ENCODE data around the gene ELF4.

The ELF4 gene

DNA sequence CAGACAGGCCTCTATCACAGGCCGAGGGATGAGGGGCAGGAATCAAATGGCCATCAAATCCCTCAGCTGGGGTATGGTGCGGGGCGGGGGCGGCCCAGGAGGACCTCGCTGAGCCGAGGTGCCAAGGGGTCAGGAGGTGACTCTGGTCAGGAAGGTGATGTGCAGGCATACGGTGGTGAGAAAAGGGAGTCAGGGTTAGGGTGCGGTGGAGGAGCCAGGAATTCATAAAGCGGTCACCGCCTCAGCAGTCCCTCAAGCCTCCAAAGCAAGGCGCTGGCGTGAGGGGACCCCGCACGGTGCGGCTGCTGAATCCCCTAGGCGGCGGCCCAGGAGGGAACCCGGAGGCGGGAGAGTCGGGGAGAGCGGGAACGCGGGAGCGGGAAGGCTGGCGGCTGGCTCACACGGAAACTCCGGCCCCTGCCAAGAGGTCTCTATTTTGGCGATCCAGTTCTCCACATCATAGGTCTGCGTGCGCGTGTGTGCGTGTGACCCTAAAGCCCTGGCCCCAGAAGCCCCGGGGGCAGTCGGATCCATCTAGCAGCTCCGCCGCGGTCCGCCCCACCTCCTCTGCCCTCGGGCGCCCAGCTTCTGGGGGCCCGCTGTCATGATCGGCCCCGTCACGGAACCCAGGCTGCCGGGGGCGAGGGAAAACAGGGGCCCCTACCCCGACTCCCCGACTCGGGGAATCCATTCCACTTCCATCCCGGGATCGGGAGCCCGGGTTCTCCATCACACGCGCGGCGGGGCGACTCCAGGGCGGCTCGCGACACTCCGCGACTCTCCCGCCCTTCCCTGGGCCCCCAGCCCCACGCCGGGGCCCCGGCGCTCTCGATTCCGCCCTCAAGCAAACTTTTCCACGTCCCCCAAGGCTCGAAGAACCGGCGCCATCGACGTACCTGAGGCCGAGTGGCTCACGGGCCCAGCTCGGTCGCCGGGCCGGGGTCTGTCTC, 593 bp downstream of the ELF4 start:
- Histone ChIP-seq H3K27ac (peak overlapping the region; percentile 54), H3K9ac (no peak overlapping the region)

DNA sequence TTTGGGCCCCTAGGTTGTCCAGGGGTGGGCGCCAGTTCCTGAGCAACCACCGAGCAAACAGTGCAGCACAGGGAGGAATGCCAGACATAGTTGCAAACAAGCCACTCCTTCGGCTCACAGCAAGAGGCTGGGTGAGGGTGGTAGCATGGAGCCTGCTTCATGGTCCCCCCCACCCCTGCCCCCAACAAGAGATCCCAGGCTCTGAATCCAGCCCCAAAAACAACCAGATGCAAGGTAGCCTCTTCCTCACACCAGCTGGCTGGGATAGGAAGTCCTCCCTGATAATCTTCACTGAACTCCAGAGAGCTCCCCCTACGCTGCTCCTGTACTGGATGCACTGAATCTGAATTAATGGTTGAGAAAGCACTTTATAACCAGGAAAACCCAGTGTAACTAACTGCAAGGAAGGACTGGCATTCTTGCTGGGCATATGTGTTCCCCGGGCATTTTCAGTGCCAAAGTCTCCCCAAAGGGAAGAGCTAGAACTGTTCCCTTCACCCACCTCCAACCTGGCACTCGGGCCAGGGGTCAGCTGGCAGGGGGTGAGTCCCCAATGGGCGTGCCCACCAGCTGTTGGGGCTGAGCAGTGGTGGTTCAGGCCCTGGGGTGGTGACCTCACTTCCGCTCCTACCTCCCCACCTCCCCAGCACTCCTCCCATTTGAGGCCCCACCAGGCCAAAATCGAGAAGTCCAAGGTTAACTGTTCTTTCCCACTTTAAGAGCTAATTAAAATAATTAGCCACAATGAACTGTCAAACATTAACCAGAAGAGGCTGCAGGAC, 1.5 kb downstream of the ELF4 start:
- Histone ChIP-seq H3K4me2 (ENCODE audit: low read length) (no peak overlapping the region), H3K27me3 (ENCODE audit: control insufficient read depth, insufficient read depth, low read length) (no peaks in the 10 kb centered on the region), H3K9ac (no peak overlapping the region), H3K4me3 (ENCODE audit: low read depth, low read length) (peak overlapping the region; percentile 52), H3K36me3 (ENCODE audit: control insufficient read depth, insufficient read depth, low read length) (no peaks in the 10 kb centered on the region), H2AFZ (peak overlapping the region; percentile 47), H3K9me3 (ENCODE audit: control insufficient read depth, low read length) (no peaks in the 10 kb centered on the region), H3K79me2 (no peaks in the 10 kb centered on the region), H3K27ac (no peak overlapping the region), H3K4me1 (no peaks in the 10 kb centered on the region)
- TF ChIP-seq, protein P1, sequence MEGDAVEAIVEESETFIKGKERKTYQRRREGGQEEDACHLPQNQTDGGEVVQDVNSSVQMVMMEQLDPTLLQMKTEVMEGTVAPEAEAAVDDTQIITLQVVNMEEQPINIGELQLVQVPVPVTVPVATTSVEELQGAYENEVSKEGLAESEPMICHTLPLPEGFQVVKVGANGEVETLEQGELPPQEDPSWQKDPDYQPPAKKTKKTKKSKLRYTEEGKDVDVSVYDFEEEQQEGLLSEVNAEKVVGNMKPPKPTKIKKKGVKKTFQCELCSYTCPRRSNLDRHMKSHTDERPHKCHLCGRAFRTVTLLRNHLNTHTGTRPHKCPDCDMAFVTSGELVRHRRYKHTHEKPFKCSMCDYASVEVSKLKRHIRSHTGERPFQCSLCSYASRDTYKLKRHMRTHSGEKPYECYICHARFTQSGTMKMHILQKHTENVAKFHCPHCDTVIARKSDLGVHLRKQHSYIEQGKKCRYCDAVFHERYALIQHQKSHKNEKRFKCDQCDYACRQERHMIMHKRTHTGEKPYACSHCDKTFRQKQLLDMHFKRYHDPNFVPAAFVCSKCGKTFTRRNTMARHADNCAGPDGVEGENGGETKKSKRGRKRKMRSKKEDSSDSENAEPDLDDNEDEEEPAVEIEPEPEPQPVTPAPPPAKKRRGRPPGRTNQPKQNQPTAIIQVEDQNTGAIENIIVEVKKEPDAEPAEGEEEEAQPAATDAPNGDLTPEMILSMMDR (IDR thresholded peaks at IDR 0.05), result no peak

More for the DNA sequence above, 593 bp downstream of the ELF4 start:
- Histone ChIP-seq H3K9me3 (ENCODE audit: control insufficient read depth, low read length) (no peaks in the 10 kb centered on the region), H3K4me1 (no peaks in the 10 kb centered on the region), H3K4me3 (ENCODE audit: low read depth, low read length) (peak overlapping the region; percentile 52), H3K27me3 (ENCODE audit: control insufficient read depth, insufficient read depth, low read length) (no peaks in the 10 kb centered on the region), H3K36me3 (ENCODE audit: control insufficient read depth, insufficient read depth, low read length) (no peaks in the 10 kb centered on the region), H2AFZ (peak overlapping the region; percentile 47), H3K79me2 (no peaks in the 10 kb centered on the region), H3K4me2 (ENCODE audit: low read length) (peak overlapping the region; percentile 44)
- TF ChIP-seq, protein P1 (IDR thresholded peaks at IDR 0.05), result no peak

DNA sequence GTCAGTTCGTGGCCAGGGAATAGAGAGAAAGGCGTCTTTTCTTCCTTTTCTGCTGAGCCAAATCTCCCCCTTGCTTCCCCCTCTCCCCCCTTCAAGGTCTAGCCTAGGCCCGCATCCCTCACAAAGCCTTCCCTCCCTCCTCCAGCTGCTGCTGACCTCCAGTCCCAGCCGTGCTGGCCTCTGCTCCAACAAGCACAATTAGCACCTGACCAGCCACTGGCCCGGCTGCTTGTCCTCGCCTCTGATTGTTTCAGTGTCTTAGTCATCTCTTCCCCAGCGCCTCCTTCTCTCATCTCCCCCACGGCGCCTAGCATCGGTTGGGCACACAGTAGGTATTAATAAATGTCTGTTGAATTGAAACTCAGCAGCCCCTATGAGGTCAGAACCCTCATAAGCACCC, 4.2 kb downstream of the ELF4 start:
- H3K9me3 ChIP-seq (ENCODE audit: control insufficient read depth, low read length), result no peaks in the 10 kb centered on the region
- no peaks in the 10 kb centered on the region for H3K4me1 ChIP-seq
- H3K4me2 ChIP-seq (ENCODE audit: low read length), result no peak overlapping the region
- no peaks in the 10 kb centered on the region for H3K36me3 ChIP-seq (ENCODE audit: control insufficient read depth, insufficient read depth, low read length)
- no peak overlapping the region for H3K9ac ChIP-seq
- H3K4me3 ChIP-seq (ENCODE audit: low read depth, low read length), result no peak overlapping the region
- TF ChIP-seq, protein P1 (IDR thresholded peaks at IDR 0.05), result no peak
- H3K27ac ChIP-seq, result peak overlapping the region; percentile 39
- H3K27me3 ChIP-seq (ENCODE audit: control insufficient read depth, insufficient read depth, low read length), result no peaks in the 10 kb centered on the region
- H2AFZ ChIP-seq, result peak overlapping the region; percentile 45
- no peaks in the 10 kb centered on the region for H3K79me2 ChIP-seq

DNA sequence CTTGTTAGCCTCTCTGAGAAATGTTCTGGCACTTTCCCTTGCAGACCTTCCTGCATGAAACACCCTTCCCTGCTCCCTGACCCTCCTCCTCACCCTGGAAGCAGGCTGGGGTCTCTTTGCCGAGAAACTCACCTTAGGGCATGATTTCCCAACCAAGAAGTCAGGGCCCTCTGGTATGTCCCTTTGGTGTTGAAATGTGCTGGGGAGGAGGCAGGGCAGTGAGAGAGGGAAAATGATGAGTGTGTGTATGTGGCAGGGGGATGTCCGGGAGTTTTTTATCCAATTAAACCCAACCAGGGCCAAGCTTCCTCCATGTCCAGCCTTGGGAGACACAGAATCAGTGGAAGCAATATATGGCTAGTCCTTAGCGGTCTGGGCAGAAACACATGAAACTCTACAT, 5.1 kb downstream of the ELF4 start:
- Histone ChIP-seq H3K27me3 (ENCODE audit: control insufficient read depth, insufficient read depth, low read length) (no peaks in the 10 kb centered on the region), H3K36me3 (ENCODE audit: control insufficient read depth, insufficient read depth, low read length) (no peaks in the 10 kb centered on the region), H3K4me1 (no peaks in the 10 kb centered on the region), H3K79me2 (no peaks in the 10 kb centered on the region), H3K4me3 (ENCODE audit: low read depth, low read length) (no peak overlapping the region), H3K27ac (no peak overlapping the region), H3K9ac (no peak overlapping the region), H3K4me2 (ENCODE audit: low read length) (no peak overlapping the region), H2AFZ (no peak overlapping the region), H3K9me3 (ENCODE audit: control insufficient read depth, low read length) (no peaks in the 10 kb centered on the region)
- TF ChIP-seq, protein P1 (IDR thresholded peaks at IDR 0.05), result no peak

Measured in parathyroid adenoma (tissue), 2 donors.